T47D (cell line): ENCODE results near the gene FAM107B.

Experiments used
- DNase-seq, 2 experiments: peaks; one replicate each; pipeline versions ENCODE4 v3.0.0 to v3.0.0-alpha.2; 2011 to 2012; ENCODE audit warnings: low read depth in 1 of 2, low spot score in 1 of 2
- JUND ChIP-seq: IDR thresholded peaks from 2 replicates; pipeline ENCODE4 v1.6.1; 2012; ENCODE audit warnings: low read depth
- in situ Hi-C: cut with HindIII; loops from 2 replicates; pipeline ENCODE4 v1.10.0; 2016; ENCODE audit warnings: low sequenced_read_pairs, low pct_unique_long_range_greater_than_20kb

The FAM107B gene

GRCh38 chr10:14581553-14582321 lies 193.0 kb downstream of the FAM107B start:
- in situ Hi-C loops = no loop called here
- no peak for DNase-seq
- TF ChIP-seq JUND = no peak

- no peak for DNase-seq
- no peak for TF ChIP-seq JUND
- in situ Hi-C loops = no loop called here
Observed at GRCh38 chr10:14580671-14581332, 193.9 kb downstream of the FAM107B start.

GRCh38 chr10:14579405-14579804 lies 195.3 kb downstream of the FAM107B start:
- no peak for TF ChIP-seq JUND
- in situ Hi-C loops = no loop called here
- no peak for DNase-seq

DNA sequence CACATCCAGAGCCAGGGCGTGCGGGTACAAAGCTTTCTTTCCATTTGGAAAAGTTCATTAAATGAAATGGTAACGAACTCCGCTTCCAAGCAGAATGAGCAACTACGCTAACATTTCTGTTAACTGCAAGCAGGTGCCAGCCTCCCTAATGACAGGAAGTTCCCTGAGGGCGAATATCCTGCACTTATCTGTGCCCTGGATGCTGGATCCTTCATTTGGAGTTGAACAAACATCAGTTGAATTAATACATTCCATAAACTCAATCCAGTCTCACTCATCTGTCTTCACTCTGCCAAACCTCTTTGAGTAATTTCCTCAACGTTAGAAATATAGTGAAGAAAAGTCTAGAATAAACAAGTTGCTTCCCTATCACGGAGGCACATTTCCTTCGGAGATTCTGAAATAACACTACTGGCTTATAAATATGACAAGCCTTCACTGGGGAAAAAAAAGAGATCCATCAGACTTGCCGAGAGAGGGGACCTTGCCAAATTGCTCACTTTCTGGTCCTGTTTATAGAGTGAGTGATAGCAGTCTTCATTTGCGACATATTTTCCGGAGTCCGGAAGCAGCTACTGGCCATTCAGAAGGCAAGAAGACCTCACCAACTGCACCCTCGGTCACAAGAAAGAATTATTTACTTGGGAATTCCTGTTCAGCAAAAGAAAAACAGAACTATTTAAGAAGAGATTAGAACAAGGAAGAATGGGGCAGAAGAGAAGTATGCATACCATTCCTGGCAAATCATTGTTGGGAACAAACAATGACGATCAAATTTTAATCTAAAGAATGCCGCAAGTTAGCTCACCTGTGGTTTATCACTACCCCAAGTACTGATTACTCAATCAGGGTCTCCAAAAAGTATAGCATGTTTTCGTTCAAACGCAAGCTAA lies 196.4 kb downstream of the FAM107B start:
- 0 out of 2 replicates have a peak, but pooled peaks have one; percentile 59 for TF ChIP-seq JUND
- in situ Hi-C loops = no loop called here
- peak in 1 of 2 experiments; percentile 70 for DNase-seq

DNA sequence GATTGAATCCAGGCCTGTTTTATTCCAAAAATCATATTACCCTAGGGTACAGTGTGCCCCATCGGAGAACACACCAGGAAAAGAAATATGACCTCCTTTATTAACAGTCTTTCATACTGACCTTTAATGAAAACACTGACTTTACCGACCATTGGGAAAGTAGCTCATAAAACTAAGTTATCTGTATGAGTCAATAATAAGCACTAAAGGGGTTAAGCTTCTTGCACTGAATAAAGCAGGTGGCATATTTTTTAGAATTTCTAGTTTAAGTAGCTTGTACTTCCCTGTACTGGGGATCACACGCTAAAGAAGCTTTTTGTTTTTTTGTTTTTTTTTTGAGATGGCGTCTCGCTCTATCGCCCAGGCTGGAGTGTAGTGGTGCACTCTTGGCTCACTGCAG lies 199.8 kb downstream of the FAM107B start:
- no peak for TF ChIP-seq JUND
- in situ Hi-C loops = no loop called here

GRCh38 chr10:14574291-14574690 lies 200.4 kb downstream of the FAM107B start:
- TF ChIP-seq JUND = no peak
- in situ Hi-C loops = no loop called here
- DNase-seq = no peak

More for the DNA sequence above, 199.8 kb downstream of the FAM107B start:
- no peak for DNase-seq

- in situ Hi-C loops = no loop called here
- DNase-seq = no peak
- no peak for TF ChIP-seq JUND
Observed at GRCh38 chr10:14573666-14574261, 200.9 kb downstream of the FAM107B start.

- in situ Hi-C loops = no loop called here
- no peak for TF ChIP-seq JUND
- no peak for DNase-seq
Observed at GRCh38 chr10:14572811-14573210, 201.9 kb downstream of the FAM107B start.

DNA sequence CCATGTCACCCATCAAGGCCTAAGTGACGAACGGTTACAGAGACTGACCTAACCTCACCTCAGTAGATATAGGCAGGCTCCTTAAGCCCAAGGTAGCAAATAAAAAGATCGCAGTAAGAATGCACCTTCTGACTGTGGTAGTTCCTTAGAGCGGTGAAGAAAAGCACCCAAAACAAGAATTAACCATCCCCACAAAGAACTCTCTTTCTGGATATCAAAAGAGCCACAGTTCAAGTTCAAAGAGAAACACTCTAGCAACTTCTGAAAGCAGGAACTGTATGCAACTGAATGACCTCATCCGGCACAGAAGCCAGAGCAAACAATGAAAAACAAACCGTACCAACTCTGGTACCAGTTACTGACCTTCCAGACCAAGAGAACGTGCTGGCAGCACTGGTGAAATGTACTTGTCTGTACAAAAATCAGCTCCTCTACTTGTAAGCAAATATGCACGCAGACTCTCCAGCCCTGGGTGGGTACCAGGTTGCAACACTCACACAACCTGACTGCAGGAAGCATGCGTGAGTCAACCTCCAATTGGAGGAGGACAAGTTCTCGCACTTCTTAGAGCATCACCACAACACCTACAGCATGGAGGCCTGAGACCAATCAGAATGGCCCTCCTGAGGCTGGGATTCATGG lies 202.7 kb downstream of the FAM107B start:
- peak; percentile 91 for TF ChIP-seq JUND
- DNase-seq = peak; percentile 57 to 90
- in situ Hi-C loops = no loop called here

DNA sequence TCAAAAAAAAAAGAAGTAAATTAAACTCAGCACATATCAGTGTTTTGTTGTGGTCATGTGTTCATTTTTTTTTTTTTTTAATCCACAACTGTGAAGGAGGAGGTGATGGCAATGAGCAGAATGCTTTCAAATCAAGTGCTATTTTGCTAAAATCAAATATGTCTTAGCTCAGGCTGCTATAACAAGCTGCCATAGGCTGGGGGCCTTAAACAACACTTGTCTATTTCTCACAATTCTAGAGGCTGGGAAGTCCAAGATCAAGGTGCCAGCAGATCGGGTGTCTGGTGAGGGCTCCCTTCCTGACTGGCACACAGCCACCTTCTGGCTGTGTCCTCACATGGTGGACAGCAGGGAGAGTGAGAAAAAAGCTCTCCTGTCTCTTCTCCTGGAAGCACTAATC lies 203.9 kb downstream of the FAM107B start:
- TF ChIP-seq JUND = no peak
- in situ Hi-C loops = no loop called here
- DNase-seq = no peak

DNA sequence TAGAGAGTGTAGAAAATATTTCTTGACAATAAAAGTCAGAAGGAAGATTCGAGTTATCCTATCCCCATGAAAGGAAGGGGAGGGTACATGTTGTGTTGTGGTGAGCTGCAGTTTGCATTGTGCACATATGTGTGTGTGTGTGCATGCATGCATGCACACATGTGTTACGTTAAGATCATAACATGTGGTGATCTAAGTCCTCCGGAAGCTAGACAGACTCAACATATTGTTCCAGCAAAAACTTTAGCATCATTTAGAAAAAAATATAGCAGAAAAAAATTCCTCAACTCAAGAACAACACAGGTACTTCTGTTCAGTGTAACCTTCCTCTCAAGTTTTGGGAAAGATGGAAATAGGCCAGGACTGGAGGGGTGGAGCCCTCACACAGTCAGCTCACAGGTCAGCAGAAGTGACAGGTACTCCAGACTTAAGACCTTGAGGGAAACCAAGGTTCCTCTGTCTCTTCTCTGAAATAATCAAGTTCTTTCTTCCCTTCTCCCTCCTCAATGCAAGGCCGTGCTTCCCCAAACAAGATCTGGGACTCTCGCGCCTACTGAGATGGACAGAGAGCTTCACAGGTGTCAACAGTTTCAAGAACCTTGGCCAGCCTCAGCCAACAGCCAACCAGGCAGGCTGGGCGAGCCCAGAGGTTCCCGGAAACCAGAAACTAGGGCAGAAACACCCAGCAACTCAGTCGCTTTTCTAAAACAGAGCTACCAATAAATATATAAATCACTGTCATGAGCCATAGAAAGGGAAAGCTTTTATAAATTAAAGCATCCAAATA lies 205.2 kb downstream of the FAM107B start:
- TF ChIP-seq JUND = no peak
- in situ Hi-C loops = no loop called here
- peak in 1 of 2 experiments; percentile 52 for DNase-seq

DNA sequence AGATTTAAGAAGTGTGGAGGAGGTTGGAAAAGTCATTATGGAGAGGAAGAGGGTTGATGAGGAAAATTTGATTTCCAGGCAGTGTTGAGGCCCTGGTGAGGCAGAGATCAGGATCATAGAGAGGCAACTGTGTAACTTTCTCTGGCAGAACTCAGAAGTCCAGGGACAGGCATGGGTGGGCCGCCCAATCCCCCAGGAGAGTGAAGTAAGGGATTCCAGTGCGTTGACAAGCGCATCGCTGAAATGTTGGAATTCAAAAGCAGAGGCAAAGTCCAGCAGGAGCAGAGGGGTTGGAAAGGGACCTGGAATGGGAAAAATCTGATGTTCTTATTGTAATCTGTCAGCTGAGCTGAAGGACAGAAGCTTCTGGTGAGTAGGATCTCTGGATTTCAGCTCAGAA lies 207.3 kb downstream of the FAM107B start:
- TF ChIP-seq JUND = no peak
- in situ Hi-C loops = no loop called here
- no peak for DNase-seq
